ENCODE data around the gene SERPINA3.

The SERPINA3 gene

GRCh38 chr14:94670692-94671285, 58.6 kb downstream of the SERPINA3 start:
- H3K4me3 Mint-ChIP-seq = no peak overlapping the region
- H3K4me1 Mint-ChIP-seq = no peaks in the 10 kb centered on the region
- H3K27ac Mint-ChIP-seq = no peak overlapping the region
- H3K27me3 Mint-ChIP-seq = peaks cover 3% of the 10 kb centered on the region
- H3K36me3 Mint-ChIP-seq = no peaks in the 10 kb centered on the region
- H3K9me3 Mint-ChIP-seq = no peaks in the 10 kb centered on the region

GRCh38 chr14:94671870-94672444, 59.8 kb downstream of the SERPINA3 start:
- Mint-ChIP-seq H3K27me3 (peaks cover 3% of the 10 kb centered on the region), H3K4me1 (no peaks in the 10 kb centered on the region), H3K27ac (no peak overlapping the region), H3K36me3 (no peaks in the 10 kb centered on the region), H3K9me3 (no peaks in the 10 kb centered on the region), H3K4me3 (no peak overlapping the region)

GRCh38 chr14:94673071-94673470, 60.9 kb downstream of the SERPINA3 start:
- Mint-ChIP-seq H3K4me3 (no peak overlapping the region), H3K36me3 (no peaks in the 10 kb centered on the region), H3K4me1 (no peaks in the 10 kb centered on the region), H3K27me3 (peaks cover 6% of the 10 kb centered on the region), H3K9me3 (no peaks in the 10 kb centered on the region), H3K27ac (no peak overlapping the region)
